Right renal pelvis (tissue), 4 donors: ENCODE measurements around the gene DCUN1D2. TPM values are rescaled to one million over a fixed set of nuclear protein-coding genes. Genes with fewer than 3 reads are reported as not detected.

Source experiments
- DNase-seq, 4 donors: peaks; one replicate each; pipeline ENCODE4 v3.0.0-alpha.2; 2013; ENCODE audit warnings: low read depth in 4 of 4, low spot score in 3 of 4, missing footprints in 1 of 4
- polyA plus RNA-seq, 4 donors: library from polyadenylated mRNA; unstranded; fragments of 120-200 nt; gene quantifications; one replicate each; pipeline ENCODE4 v1.2.1, GENCODE V29; 2013; ENCODE audit not compliant: insufficient read length in 4 of 4

Gene DCUN1D2
- polyA plus RNA-seq, 4 donors, result 18.5 to 23.4 (median 22.0) TPM

DNA sequence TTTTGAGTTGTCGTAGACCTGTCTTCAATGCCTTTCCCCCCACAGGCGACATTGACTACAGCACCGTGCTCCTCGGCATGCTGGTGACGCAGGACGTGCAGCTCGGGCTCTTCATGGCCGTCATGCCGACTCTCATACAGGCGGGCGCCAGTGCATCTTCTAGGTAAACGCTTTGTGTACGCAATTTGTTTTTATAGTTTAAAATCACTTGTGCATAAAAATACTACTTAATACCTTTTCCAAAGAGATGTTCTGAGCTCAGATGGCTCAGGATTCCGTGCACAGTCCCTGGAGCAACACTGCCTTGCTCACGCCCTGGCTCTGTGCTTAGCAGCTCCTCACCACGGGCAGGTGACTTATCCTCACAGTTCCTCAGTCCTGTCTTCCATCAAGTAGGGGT lies 30.1 kb upstream of the DCUN1D2 start:
- no peak for DNase-seq

DNA sequence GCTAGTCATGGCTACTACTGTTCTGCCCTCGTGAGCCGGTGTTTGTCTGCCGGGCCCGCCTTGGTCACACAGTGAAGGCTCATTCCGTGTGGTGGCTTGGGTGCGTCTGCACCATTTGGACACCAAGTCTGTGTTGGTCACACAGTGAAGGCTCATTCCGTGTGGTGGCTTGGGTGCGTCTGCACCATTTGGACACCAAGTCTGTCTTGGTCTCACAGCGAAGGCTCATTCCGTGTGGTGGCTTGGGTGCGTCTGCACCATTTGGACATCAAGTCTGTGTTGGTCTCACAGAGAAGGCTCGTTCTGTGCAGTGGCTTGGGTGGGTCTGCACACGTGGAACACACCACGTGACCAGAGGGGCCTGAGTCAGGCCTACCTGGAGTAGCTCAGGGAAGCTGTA lies 29.0 kb upstream of the DCUN1D2 start:
- no peak for DNase-seq

DNA sequence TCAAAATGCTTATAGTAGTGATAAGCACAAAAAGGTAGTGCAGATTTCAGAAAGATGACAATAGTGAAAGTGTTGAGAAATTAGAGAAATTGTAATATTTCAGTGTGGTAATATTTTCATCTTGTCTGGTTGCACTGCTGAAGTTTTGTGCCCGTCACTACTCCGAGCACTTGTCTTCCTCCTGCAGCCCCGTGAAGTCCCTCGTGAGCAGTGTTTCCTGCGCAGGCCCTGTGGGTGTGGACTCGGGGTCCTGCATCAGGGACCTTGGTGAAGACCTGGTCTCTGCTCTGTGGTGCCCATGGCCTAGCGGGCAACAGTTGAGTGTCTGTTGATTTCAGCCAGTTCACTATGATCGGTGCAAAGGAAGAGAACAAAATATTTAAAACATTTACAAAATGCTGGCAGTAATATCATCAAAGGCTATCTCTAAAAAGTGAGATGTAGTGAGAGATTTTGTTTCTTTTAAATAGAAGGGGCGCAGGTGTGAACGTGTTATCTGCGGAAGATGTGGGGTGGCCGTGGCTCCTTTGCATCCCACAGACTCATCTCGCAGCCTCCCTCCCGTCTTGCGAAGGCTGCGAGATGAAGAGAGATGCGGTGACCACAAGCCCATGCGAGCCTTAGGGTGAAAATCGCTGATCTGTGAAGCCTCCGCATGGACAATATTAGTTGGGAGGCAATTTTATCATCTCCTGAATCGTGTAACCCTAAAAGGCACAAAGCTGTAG lies 27.7 kb upstream of the DCUN1D2 start:
- DNase-seq, result no peak

DNA sequence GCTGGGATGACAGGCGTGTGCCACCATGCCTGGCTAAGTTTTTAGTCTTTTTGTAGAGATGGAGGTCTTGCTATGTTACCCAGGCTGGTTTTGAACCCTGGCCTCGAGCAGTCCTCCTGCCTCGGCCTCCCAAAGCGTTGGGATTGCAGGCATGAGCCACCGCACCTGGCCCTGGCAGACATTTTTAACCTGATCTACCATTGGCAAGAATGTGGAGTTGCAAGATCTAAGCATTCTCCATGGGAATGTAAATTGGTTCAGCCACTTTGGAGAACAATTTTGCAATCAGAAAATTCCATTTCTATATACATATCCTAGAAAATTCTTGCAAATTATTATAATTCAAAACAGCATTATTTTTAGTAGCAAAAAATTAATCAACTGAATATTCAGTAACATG lies 24.3 kb upstream of the DCUN1D2 start:
- DNase-seq, result no peak

DNA sequence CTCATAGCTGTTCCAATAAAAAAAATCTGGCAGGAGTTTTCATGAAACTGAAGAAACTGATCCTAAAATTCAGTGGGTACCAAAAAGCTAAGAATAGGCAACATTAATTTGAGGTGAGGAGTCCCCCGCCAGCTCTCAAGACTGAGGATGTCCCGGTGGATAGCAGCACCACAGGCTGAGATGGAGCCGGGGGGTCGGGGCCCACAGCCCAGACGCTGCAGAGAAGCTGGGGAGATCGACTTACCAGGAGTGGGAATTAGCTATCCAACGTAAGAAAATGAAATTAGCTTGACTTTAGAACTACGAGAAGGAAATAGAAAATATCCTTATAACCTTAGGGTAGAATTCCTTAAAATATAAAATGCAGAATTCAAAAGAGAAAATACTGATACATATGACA lies 23.2 kb upstream of the DCUN1D2 start:
- DNase-seq, result no peak

DNA sequence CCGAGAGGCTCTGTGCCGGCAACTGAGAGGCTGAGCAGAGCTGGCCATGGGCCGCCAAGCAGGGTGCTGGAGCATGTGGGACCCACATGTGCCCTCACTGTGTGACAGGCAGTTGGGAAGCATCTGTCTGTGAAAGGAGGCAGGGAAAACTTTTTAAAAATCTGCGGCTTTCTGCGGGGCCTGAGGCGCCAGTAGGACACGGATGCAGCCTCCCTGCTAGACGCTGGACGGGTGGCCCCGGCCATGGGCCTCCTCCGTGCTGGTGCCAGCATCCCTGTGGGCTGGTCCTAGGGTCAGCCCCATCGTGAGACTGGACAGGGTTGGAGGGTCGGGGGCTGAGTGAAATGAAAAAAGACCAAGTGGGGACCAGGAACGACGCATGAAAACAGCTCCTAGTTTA lies 20.9 kb upstream of the DCUN1D2 start:
- no peak for DNase-seq

DNA sequence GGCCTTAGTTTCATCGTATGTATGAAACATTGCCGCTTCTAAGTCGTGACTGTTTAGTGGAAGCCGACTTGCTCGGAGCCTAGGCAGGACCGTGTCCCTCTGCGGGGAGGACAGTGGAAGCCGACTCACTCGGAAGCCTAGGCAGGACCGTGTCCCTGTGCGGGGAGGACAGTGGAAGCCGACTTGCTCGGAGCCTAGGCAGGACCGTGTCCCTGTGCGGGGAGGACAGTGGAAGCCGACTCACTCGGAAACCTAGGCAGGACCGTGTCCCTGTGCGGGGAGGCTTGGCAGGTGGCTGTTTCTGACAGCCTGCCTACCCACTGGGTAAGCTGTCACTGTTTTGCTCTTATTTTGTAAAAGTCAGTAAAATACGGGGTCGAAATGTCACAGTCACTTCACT lies 20.4 kb upstream of the DCUN1D2 start:
- DNase-seq, result no peak

DNA sequence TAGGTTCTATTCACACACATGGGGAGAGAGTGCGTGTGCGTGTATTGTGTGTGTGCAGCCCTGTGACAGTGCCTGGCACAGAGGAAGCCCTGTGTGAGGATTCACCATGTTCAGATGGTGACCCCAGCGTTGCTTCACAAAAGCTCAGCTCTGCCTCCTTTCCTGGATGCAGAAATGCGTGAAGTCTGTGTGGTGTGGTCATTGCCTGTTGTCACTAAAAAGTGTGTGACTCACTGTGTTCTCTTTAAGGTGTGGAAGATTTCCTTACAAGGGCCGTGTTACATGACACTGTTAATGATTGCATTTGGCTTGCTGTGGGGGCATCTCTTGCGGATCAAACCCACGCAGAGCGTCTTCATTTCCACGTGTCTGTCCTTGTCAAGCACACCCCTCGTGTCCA lies 19.5 kb upstream of the DCUN1D2 start:
- DNase-seq, result no peak

DNA sequence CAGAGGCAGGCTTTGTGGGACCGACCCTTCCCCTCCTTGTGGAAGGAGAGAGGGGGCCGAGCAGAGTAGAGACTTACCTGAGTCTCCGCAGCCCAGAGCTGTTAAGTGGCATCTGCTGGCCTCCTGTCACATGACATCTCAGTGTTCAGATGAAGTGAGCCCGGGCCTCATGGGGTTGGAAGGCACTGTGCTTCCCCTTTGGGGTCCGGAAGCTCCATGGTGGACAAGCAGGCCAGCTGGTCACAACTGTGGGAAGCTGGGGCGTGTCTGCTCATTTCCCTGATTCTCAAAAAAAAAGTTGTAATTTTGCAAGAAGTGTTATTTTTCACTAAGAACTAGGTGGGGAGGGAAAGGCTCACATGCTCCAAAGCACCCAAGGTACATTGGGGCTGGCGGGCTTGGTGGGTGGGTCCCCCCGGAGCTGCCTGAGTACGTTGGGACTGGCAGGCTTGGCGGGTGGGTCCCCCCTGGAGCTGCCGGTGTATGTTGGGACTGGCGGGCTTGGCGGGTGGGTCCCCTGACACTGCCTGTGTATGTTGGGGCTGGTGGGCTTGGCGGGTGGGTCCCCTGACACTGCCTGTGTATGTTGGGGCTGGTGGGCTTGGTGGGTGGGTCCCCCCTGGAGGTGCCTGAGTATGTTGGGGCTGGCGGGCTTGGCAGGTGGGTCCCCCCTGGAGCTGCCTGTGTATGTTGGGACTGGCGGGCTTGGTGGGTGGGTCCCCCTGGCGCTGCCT lies 18.2 kb upstream of the DCUN1D2 start:
- no peak for DNase-seq

DNA sequence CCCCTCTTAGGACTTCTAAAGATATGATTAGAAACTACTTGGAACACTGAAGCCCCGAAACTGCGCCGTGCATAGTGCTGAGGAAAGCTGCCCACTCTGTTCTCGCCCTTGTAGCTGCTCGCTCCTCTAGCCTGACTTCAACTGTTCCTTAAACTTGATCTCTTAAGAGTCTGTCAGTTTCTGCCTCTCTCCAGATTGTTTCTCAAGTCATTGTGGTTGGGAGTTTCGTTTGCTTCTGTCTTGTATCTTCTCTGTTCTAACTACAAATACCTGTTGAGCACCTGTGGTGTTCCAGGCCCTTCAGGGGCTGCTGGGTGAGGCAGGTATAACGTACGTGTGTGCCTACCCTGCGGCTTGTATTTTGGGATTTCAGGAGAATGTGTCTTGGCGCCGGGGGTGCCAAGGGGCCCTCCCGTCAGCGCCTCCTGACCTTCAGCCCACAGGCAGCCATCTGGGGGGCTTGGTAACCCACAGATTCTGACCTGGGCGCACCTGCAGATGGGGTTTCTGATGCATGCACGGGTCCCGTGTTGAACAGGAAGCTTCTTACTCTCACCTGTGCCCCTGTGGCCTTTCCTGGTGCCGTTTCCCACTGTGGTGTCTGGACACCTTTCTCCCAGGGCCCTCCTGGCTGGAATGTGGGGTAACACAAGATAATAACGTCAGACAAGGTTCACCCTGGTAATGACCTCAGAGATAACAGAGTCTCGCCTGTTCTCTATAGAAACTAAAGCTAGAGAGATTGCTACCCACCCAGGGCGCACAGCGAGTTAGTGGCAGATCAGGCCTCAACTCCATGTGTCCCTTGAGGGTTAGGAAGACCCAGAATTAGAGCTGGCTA lies 17.2 kb upstream of the DCUN1D2 start:
- no peak for DNase-seq

DNA sequence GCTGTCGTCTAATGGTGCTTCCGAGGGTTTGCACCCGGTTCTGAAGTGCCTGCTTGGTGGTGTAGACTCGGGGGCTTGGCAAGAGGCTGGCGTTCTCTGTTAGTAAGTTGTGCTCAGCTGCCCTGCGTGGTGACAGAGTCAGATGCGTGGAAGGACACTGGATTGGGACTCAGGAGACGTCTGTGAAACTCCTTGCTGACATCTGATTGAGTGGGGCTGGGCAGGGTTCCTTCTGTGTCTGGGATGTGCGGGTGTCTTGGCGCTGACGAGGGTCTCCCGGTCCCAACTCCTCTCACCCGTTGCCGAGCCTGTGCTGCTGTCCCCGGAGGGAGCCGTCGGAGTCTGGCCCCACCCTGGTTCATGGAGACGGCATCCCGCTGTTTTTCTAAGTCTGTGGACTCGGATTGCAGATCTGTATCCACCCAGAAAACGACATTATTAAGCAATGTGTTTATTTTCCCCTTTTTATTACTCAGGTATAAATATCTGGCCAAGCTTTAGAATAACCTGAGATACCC lies 16.4 kb upstream of the DCUN1D2 start:
- no peak for DNase-seq

DNA sequence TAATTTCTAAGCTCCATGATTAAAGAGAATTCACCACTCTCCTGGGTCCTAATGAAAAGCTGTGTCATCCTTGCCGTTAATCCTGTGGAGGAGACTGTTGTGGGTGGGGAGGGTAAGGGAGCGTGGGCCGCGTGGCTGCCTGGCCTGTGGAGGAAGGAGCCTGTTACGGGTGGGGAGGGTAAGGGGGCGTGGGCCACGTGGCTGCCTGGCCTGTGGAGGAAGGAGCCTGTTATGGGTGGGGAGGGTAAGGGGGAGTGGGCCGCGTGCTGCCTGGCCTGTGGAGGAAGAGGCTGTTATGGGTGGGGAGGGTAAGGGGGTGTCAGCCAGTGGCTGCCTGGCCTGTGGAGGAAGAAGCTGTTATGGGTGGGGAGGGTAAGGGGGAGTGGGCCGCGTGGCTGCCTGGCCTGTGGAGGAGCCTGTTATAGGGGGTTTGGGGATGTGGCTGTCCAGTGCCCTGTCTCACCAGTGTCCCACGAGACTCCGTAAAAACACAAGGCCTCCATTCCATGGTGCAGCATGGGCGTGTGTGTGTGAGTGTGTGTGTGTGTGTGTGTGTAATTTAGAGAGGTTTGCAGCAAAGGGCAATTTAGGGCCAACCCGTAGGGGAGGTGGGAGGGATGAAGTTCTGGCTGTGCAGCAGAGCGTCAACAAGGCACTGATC lies 15.6 kb upstream of the DCUN1D2 start:
- no peak for DNase-seq

DNA sequence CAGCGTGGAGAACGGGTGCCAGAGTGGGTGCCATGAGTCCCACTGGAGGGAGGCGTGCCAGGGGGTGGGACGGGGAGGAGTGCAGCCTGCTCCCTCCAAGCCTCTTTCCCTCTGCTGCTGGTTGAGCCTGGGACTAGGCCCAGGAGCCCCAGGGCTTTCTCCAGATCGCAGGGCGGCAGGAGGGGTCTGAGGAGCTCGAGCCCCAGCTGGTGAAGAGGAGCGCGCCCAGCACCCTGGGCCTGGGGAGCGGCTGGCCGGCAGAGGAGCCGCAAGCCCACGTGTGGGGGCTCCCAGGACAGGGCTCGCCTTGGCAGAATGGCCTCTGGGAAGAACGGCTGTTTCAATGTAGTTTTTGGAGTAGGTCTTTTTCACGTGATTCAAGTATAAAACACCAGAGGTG lies 12.2 kb upstream of the DCUN1D2 start:
- no peak for DNase-seq

DNA sequence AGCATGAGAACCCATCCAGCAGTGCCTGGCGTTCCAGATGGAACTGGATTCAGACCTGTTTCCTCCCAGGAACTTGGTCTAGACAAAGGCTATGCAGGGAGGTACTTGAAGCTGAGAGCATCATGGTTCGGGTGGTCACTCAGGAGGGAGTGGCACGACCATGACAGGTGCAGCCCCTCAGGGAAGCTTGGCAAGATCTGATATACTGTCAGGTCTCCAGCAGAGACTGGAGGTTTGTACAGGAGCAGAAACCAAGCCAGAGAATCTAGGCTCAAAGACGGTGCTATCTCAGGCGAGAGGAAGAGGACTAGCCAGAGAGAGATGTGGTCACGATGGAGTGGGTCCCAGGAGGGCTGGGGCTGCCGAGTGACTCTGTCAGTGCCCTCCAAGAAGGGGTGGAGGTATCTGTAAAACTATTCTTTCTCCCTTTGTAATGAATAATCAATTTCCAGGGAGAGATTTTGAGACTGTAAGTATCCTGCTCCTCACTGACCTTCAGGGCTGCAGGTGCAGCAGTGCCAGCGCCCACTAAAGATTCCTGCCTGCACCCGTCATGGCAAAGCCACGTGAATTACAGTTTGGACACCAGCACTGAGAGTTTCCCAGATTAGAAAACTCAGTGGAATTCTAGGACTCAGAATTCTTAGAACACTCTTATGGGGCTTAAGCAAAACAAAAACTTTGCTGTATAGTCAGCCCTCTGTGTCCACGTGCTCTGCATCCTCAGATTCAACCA lies 10.2 kb upstream of the DCUN1D2 start:
- DNase-seq, result no peak

DNA sequence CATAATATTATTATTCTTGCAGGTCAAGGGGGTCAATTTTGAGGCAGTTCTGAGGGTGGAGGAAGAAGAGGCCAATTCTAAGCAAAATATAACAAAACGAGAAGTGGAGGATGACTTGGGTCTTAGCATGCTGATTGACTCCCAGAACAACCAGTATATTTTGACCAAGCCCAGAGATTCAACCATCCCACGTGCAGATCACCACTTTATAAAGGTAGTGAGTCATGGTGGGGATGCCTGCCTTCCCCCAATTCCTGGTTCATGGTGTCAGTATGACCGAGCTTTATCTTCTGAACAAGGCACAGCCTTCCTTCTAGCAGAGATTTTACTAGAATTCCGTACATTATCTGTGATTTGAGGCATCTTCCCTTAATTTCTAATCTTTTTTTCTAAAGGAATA lies 9.4 kb upstream of the DCUN1D2 start:
- DNase-seq, result no peak

DNA sequence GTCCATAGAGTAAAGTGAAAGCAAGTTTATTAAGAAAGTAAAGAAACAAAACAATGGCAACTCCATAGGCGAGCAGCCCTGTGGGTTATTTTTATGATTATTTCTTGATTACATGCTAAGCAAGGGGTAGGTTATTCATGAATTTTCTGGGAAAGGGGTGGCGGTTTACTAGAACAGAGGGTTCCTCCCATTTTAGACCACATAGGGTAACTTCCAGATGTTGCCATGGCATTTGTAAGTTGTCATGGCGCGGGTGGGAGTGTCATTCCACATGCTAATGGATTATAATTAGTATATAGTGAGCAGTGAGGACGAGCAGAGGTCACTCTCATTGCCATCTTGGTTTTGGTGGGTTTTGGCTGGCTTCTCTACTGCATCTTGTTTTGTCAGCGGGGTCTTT lies 8.4 kb upstream of the DCUN1D2 start:
- DNase-seq, result no peak

DNA sequence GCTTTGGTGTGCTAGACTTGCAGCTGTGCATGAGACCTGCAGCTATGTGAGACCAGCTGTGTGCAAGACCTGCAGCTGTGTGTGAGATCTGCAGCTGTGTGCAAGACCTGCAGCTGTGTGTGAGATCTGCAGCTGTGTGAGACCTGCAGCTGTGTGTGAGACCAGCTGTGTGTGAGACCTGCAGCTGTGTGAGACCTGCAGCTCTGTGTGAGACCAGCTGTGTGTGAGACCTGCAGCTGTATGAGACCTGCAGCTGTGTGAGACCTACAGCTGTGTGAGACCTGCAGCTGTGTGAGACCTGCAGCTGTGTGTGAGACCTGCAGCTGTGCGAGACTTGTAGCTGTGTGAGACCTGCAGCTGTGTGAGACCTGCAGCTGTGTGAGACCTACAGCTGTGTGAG lies 6.7 kb upstream of the DCUN1D2 start:
- DNase-seq, result no peak

DNA sequence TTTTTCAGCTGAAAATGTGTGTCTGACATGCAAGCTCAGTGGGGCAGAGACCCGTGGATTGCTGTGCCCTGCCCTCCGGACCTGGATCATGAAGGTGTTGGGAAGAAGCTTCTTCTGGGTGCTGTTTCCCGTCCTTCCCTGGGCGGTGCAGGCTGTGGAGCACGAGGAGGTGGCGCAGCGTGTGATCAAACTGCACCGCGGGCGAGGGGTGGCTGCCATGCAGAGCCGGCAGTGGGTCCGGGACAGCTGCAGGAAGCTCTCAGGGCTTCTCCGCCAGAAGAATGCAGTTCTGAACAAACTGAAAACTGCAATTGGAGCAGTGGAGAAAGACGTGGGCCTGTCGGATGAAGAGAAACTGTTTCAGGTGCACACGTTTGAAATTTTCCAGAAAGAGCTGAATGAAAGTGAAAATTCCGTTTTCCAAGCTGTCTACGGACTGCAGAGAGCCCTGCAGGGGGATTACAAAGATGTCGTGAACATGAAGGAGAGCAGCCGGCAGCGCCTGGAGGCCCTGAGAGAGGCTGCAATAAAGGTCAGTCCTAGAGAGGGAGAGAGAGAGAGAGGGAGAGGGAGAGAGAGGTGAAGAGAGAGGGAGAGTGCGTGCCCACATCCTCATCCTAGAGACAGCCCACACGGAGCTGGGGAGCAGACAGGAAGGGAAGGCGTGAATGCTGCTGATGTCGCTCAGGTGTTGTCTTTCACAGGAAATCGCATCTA lies 5.1 kb upstream of the DCUN1D2 start:
- peak in 1 of 4 donors; percentile 29 for DNase-seq

DNA sequence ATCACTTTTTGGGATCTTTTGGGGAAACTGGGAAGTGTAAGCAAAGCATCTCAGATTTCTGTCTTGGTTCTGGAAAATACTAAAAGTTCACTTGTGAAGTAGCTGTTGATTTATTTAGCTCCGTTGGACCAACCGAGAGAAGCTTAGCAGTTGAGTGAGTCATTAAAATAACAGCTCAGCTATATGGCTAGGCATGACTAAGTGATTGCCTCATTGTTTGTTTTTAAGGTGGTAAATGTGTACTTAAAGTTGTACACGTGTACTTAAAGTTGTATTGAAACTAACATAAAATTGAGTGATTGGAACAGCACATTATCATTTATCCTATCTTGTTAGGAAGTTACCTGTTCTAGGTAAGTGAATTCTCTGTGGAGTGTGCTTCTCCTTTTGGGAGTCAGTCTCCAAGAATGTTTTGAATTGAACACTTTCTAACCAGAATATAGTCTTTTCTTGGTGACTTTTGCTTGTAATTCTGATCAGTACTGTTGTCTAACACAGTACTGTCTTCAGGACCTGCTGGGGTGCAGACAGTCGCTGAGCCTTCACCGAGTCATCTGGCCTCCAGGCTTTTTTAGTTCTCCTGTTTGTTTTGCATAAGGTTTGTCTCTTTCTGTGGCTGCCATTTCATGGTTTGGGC lies 2.9 kb upstream of the DCUN1D2 start:
- DNase-seq, result no peak
